ENCODE measurements around the gene FBXW9.
A peak's percentile ranks its signal among the peaks of the same experiment; 100 is the strongest.
"Not testable (repeated sequence)": the region's sequence is repeated elsewhere in the genome, so short reads cannot be mapped to it uniquely, and the experiment has no call there.

FBXW9 gene

DNA sequence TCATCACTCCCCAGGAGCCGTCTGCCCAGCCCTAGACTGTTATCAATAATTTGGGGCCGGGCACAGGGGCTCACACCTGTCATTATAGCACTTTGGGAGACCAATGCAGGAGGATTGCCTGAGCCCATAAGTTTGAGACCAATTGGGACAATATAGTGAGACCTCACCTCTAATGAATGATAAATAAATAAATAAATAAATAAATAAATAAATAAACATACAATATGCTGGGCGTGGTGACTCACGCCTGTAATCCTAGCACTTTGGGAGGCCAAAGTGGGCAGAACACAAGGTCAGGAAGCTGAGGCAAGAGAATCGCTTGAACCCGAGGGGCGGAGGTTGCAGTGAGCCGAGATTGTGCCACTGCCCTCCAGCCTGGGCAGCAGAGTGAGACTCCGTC is 16.9 kb upstream of the FBXW9 start:
- DNase-seq = not testable (repeated sequence)

DNA sequence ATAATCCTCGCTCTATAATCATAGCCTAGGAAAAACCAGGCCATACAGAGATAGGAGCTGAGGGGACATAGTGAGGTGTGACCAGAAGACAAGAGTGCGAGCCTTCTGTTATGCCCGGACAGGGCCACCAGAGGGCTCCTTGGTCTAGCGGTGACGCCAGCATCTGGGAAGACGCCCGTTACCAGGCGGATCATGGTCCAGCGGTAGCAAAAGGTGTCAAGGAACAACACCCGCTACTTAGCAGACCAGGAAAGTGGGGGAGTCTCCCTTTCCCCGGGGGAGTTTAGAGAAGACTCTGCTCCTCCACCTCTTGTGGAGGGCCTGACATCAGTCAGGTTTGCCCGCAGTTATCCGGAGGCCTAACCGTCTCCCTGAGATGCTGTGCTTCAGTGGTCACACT is 15.6 kb upstream of the FBXW9 start:
- peak; percentile 69 for DNase-seq

DNA sequence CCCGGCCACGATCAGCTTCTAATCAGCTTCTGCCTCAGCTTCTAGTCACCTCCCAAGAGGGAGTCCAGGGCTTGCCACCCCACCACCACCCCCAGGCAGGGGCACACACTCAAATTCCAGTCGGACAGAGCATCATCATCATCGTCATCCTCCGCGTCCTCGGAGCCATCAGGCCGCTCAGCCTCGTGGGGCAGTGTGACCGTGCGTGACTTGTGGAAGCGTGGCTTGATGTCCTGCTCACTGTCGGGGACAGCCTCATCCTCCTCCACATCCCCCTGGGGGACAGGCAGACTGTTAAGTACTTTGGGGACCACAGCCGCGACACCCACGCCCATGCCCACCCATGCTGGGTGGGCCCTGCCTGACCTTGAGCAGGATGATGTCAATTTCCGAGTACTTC is 14.8 kb upstream of the FBXW9 start:
- no peak for DNase-seq

- DNase-seq = no peak
These were observed 12.2 kb upstream of the FBXW9 start for GRCh38 chr19:12708641-12709040.

GRCh38 chr19:12706332-12706718 is 9.9 kb upstream of the FBXW9 start:
- no peak for DNase-seq

DNA sequence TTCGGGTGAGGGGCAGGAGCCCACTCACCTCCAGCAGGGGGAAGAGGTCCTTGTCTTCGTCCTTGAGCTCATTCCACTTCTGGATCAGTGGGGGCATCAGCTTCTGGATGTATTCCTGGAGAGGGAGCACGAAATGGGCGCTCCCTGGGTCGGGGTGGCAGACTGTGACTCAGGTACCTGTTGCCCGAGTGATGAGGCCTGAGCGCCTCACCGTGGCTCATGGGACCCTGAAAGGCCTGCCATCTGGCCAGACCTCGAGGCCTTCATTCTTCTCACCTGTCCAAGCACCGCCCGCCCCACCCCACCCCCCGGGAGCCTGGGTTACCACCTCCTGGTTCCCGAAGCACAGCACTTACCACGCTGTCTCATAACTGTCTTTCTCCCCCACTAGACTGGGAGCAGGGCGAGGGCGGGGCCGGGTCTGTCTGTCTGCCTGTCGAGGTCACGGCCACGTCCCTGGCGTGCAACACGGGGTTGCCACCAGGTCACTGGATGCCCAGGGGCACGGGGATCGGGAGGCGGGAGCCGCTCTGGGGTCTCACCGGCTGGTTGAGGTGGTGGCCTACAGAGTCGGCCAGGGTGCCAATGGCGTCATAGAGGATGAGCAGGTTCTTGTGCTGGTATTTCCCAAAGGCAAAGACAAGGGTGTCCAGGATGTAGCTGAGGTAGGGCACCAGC is 9.4 kb upstream of the FBXW9 start:
- DNase-seq = no peak

GRCh38 chr19:12705169-12705568 is 8.7 kb upstream of the FBXW9 start:
- DNase-seq = no peak

GRCh38 chr19:12703046-12703445 is 6.6 kb upstream of the FBXW9 start:
- DNase-seq = no peak

DNA sequence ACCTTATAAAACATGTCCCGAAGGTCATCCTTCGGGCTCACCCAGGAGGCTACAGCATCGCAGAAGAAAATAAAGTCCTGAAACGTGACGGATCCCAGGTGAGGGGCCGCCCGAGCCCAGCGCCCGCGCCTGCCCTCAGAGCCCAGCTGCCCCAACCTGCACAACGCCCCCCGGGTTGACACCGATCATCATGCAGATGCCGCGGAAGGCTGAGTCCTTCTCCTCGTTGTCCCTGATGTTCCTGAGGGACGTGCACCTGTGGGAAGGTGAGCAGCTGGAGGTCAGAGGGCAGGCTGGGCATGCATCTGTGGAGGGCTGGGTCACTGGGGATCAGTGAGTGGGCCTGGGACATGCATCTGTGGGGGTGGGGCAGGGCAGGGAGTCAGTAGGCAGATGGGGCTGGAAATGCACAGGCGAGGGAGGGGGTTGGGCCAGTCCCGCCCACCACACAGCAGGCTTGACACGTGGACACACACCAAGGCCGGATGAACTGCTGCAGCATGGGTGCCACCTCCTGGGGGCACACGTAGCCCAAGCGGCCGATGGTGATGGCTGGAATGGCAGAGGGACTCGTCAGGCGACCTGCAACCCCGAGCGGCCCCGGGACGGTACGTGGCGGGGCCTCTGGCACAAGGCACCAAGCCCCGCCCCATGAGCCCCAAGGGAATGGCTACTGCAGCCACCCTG is 5.3 kb upstream of the FBXW9 start:
- no peak for DNase-seq

DNA sequence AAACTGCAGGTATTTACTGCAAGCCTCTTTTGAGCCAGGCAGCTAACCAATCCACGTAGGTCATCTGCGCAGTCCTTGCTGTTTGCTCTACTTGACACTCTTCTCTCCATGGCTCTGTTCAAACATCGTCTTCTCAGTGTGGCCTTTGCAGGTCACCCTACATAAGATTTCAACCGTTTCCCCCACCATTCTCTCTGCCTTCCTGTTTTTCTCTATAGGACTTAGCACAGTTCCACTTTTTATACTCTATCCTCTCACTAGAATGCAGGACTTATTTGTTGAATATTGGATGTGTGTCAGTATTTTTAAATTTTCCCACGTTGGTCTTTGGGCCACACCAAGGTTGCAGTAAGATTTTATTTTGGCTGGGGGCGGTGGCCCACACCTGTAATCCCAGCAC is 1.7 kb upstream of the FBXW9 start:
- no peak for DNase-seq

DNA sequence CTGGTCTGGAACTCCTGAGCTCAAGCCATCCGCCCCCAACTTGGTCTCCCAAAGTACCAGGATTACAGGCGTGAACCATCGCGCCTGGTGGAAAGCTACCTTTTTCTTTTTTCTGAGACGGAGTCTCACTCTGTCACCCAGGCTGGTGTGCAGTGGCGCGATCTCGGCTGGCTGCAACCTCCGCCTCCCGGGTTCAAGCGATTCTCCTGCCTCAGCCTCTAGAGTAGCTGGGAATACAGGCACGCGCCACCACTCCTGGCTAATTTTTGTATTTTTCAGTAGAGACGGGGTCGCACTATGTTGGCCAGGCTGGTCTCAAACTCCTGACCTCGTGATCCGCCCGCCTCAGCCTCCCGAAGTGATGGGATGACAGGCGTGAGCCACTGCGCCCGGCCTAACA is 994 bp upstream of the FBXW9 start:
- DNase-seq = not testable (repeated sequence)

DNA sequence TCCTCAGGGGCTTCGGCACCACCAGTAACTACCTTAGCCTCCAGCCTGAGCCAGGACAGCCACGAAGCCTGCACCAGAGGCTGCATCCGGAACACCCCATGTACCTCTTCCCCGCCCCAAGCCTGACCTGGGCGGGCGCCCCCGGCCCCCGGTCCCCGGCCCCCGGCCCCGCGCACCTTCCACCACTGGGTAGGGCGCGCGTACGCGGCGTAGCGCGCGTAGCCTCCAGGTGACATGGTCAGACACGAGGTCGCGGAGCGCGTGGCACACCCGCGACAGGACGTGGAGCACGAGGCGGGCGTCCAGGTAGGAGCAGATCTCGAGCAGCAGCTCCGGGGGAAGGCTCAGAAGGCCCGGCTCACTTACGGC is 450 bp downstream of the FBXW9 start:
- peak; percentile 69 for DNase-seq

DNA sequence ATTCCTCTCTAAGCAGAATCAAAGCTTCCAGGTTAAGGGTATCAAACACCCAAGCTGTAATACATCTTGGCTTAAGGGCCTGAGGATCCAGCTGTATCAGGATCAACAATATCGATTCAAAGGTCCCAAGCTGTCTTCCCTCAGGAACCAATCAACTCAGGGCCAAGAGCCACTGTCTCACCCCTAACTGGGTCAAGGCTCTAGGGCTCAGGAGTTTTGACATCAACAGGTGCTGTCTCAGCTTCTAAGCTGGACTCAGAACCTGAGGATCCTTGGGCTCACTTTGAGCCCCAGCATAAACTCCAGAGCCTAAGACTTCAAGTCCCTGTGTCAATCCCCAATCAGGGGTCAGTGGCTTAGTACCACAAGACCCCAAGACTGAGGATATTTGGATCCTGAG is 917 bp downstream of the FBXW9 start:
- no peak for DNase-seq

GRCh38 chr19:12695096-12695495 is 1.3 kb downstream of the FBXW9 start:
- no peak for DNase-seq

DNA sequence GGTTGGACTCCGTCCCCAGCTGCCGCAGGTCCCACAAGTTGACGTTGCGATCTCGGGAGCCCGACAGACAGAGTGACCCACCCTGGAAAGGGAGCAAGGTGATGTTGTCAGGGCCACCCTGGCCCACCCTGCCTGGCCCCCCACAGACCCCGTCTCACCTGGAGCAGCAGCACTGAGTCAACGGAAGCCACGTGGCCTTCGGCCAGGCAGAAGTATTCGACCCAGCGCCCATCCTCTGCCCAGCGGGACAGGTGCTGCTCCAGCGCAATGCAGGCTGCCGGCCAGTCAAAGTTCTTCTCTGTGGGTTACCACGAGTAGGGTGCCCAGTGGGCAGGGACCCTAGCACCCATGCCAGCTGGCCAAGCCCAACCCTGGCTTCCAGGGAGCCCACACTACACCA is 1.8 kb downstream of the FBXW9 start:
- DNase-seq = no peak

GRCh38 chr19:12692960-12693359 is 3.5 kb downstream of the FBXW9 start:
- no peak for DNase-seq

GRCh38 chr19:12689581-12690216 is 6.7 kb downstream of the FBXW9 start:
- no peak for DNase-seq

DNA sequence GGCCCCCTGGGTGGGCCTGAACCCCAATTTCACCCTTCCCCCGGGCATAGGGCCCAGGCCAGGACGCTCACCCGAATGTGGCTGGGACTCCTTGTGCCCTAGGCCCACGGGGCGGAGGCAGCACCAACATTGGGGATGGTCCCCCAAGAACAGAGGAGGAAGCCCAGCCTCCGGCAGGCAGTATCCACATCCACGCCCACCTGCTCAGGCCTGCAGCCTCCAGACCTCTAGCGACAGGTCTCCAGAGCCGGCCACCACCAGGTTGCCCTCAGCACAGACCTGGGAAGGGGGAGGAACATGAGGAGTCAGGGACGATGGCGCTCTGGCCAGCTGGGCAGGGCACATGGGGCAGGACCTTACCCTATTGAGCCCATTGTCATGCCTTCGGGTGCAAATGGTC is 7.4 kb downstream of the FBXW9 start:
- no peak for DNase-seq

DNA sequence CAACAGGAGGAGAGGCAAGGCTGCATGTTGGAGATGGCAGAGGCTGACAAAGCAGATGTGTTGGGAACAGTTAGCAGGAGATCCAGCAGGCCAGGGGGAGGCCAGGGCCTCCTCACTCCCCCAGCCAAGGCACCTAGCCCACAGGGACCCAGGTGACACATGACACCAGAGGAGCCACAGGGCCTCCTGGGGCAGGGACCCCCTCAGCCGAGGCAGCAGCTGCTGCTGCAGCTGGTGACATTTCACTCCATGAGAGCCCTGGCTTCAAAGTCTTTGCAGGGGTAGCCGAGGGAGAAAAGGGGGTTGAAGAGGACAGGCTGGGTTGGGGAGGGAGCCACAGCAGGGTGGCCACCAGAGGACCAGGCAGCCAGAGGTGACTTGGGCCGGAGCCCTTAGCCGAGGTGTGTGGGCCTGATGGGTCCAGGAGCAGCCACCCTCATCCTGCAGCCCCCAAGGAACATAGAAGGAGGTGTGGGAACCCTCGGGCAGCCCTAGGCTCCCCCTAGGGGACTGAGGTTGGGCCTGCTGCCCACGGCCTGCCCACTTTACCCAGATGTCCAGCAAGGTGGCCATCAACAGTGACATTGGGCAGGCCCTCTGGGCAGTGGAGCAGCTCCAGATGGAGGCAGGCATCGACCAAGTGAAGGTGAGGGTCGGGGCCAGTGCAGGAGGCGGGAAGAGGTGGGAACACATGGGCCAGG is 8.8 kb downstream of the FBXW9 start, which contains the start of gene GNG14:
GNG14 (plus strand) TSS at position 503 of the 701 bp plus-strand sequence; CDS start at position 554, 51 bp downstream.
- DNase-seq = no peak

- no peak for DNase-seq
These were observed 10.6 kb downstream of the FBXW9 start for GRCh38 chr19:12685831-12686230.

- peak; percentile 95 for DNase-seq
These were observed 15.1 kb downstream of the FBXW9 start, which contains the start of gene DHPS for GRCh38 chr19:12681074-12681987. Gene DHPS (minus strand): TSS chr19:12681880. CDS start chr19:12681766, 114 bp downstream.

GRCh38 chr19:12680034-12680433 is 16.4 kb downstream of the FBXW9 start:
- DNase-seq = no peak
